Activated effector memory CD4-positive, alpha-beta T cell treated with anti-CD3 and anti-CD28 coated beads, Interleukin-2, amount 50 U/mL, for 16 hours (primary cell): Measurements from ENCODE around the gene ZNF207.
"Not testable (repeated sequence)": the region's sequence is repeated elsewhere in the genome, so short reads cannot be mapped to it uniquely, and the experiment has no call there.

ENCODE experiments used
- DNase-seq: peaks from one replicate; pipeline ENCODE4 v3.0.0-alpha.2; 2020

The ZNF207 gene

GRCh38 chr17:32388613-32389459 lies 38.9 kb downstream of the ZNF207 start:
- DNase-seq = no peak

- no peak for DNase-seq
Measured at GRCh38 chr17:32393904-32394303, 43.9 kb downstream of the ZNF207 start.

- no peak for DNase-seq
Measured at GRCh38 chr17:32396343-32396742, 46.4 kb downstream of the ZNF207 start.

- no peak for DNase-seq
Measured at GRCh38 chr17:32398946-32399345, 49.0 kb downstream of the ZNF207 start.

GRCh38 chr17:32410085-32410484 lies 60.1 kb downstream of the ZNF207 start:
- DNase-seq = not testable (repeated sequence)

GRCh38 chr17:32426894-32427293 lies 76.9 kb downstream of the ZNF207 start:
- DNase-seq = no peak

GRCh38 chr17:32429598-32429997 lies 79.6 kb downstream of the ZNF207 start:
- no peak for DNase-seq
